GM18858 (cell line): ENCODE data around the gene FOXI1.

Experiments used
- ATAC-seq: cut with Tn5 transposase; IDR thresholded peaks from one replicate; pipeline ENCODE4 v1.9.1; 2021; ENCODE audit not compliant: unreplicated experiment

The FOXI1 gene

DNA sequence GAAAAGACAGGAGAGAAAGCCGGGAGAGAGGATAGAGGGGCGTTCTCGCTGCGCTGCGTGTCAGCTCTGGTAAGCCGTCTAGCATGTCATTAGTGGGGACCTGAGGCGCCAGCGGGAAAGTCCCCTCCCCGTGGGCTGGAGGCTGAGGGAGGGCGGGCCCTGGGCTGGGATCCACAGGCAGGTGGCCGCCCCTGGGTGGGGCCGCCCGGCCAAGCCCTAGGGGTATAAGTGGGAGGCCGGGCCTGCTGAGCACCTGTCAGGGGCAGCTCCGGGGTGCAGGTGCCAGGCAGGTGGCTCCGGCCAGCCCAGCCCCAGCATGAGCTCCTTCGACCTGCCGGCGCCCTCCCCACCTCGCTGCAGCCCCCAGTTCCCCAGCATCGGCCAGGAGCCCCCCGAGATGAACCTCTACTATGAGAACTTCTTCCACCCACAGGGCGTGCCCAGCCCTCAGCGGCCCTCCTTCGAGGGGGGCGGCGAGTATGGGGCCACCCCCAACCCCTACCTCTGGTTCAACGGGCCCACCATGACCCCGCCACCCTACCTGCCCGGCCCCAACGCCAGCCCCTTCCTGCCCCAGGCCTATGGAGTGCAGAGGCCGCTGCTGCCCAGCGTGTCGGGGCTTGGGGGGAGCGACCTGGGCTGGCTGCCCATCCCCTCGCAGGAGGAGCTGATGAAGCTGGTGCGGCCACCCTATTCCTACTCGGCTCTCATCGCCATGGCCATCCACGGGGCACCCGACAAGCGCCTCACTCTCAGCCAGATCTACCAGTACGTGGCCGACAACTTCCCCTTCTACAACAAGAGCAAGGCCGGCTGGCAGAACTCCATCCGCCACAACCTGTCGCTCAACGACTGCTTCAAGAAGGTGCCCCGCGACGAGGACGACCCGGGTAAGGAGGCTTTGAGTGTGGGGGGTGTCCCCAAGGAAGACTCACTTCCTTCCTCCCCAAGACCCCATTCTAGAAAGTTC lies at the start of gene FOXI1:
FOXI1 (plus strand) TSS at position 256 of the 970 bp plus-strand sequence; CDS start at position 317, 61 bp downstream.
- no peak for ATAC-seq

DNA sequence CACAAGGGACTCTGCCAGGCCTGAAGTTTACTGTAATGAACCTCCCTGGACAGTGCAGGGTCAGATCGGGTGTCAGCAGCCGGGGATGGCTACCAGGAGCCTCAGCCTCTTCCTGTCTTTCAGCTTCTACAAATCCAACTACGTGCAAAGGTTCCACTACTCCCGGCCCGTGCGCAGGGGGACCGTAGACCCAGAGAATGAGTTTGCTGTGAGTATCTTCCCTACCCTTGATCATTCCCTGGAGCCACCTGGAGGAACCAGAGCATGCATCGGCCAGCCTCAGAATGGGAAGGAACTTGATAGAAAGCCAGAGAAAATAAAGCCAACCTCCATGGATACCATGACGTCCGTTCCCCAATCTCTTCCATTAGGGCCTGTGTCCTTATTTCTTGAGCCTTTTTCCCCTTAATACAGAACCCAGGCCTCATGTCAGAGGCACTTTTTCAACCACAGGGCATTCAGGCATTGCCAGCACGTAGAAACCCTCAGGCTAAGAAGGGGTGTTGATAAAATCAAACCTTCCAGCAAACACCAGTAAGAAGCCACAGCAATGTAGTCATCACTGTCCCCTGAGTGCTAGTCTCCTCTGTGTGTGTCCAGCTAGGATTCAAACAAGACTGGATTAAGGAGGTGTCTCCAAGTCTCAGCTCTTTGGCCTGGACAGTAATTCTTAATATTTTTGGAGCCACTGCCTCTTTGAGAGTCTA lies 49.0 kb upstream of the FOXI1 start:
- ATAC-seq, result no peak

DNA sequence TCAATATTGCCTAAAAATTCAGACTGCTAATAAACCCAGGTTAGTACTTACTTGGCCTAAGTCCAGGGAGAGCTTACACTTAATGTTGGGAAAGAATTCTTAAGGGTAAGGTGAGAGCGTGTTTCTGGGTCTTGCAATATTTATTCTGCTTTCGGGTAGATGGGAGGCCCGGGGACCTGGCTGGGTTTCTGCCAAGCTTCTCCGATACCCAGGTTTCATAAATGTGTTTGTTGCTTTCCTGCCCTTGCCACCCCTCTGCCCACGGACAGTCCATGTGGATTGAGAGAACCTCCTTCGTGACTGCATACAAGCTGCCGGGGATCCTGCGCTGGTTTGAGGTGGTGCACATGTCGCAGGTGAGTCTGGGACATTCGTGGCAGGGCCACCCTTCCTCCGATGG lies 48.4 kb upstream of the FOXI1 start:
- ATAC-seq, result no peak

DNA sequence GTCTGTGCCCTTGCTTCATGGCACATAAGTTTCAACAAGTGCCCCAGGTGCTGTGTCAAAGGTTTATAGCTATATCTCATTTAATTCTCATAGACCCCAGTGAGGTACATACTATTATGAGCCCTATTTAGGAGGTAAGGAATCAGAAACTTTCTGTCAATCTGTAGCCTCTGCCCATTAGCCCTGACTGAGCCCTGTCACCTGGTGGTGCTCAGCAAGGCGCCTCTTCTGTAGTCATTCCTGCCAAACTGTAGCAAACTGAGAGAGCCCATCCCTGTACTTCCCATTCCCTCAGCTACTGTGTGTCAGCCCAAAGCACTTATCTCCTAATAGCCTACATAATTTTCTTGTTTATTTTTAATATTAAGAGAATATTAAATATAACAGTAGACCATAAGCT lies 46.5 kb upstream of the FOXI1 start:
- no peak for ATAC-seq

DNA sequence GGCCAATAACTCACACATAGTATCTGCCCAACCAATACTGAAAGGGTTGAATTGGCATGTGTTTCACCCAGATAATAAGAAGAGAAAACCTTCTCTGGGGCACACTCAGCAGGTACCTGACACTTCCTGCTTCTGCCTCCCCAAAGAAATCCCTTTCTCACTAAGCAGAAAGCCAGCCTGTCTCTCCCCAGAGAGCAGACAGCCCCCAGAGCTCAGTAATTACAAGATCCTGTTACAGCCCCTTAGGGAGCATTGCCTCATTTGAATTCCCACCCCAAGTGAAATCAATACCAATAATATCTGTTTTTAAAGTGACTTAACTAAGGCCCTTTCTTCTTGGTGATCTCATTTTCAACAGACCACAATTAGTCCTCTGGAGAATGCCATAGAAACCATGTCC lies 38.5 kb upstream of the FOXI1 start:
- ATAC-seq, result no peak

DNA sequence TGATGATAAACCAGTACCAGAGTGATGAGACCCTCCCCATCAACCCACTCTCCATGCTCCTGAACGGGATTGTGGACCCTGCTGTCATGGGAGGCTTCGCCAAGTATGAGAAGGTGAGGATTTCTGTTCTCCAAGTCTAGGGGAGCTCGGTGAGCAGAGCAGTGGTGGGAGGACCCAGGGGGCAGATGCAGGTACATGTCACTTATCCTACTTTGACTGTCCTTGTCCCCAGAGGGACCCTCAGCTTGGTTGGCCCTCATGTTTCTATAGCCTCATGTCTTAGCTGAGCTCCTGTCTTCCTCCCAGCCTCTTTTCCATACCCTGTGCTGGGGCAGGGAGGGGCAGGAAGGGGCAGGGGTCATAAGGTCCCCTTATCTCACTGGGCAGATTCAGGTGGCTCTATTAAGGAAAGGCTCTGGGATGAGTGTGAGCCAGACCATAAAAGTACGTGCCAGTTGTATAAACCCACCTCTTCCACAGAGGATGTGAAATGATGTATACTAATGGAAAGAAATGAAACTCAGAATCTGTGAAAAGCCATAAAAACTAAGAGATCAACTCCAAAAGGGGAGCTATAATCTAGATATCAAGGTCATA lies 38.0 kb upstream of the FOXI1 start:
- no peak for ATAC-seq

DNA sequence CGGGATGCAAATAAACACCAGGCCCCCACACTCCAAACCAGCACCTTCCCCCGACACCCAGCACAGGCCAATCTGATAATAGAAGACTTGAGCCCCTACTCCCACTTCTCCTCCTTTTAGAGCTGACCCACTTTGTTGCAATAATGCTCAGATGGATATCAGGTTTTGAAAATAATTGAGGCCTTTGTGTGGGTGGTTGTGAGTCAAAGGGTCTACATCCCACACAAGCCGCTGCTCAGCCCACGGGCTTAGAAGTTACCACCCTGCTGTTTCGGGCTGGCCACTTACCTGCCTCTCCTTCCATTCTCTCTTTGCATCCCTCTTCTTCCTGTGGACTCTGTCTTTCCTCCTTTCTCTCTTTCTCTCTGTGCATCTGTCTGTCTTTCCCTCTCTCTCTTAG lies 36.2 kb upstream of the FOXI1 start:
- no peak for ATAC-seq

DNA sequence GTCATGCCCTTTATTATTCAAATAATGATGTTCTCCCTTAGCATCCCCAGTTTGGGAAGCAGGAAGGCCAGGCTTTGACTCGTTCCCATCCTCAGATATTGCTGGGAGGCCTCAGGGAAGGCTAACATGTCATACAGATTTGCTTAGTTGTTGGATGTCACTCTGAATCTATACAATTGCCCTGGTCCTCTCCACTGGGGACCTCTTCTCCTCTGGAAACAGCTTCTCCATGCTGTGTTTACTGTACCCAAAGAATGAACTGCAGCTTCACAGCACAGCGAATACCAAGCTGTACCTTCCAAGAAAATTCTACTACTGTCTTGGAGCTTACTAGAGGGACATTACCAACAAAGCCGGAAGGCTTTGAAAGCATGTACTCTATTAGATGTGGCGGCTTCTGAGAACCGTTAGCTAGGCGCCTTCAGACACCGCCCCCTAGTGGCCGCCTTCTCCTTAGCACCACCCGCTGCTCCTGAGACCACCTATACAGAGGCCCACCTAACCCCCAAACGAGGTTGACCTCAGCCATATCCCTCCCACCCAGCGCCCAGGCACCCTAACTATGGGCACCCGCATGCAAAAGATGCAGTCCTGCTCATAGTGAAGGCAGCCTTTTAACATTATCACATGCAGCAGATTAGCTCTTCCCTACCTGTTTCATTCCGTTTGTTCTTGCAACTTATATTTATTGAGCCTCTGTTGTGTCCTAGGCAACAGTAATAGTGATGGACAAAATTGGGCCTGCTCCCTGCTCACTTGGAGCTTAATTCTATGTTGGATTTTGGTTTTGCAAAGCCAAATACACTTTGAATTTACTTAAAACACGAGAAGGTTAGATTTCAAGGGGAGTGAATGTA lies 34.9 kb upstream of the FOXI1 start:
- ATAC-seq, result no peak

DNA sequence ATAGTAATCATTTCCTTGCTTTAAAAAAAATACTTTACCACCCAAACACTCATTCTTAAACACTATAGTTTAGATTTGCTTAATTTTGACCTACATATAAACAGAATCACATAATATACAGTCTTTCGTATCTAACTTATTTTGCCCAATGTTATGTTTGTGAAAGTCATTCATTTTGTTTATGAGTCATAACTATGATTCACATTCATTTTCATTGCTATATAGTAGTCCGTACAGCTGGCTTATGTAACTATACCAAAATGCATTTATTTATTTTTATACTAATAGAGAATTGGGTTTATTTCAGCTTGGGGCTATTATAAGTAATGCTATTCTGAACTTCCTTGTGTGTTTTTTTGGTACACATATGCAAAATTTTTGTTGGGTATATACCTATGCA lies 33.9 kb upstream of the FOXI1 start:
- no peak for ATAC-seq

DNA sequence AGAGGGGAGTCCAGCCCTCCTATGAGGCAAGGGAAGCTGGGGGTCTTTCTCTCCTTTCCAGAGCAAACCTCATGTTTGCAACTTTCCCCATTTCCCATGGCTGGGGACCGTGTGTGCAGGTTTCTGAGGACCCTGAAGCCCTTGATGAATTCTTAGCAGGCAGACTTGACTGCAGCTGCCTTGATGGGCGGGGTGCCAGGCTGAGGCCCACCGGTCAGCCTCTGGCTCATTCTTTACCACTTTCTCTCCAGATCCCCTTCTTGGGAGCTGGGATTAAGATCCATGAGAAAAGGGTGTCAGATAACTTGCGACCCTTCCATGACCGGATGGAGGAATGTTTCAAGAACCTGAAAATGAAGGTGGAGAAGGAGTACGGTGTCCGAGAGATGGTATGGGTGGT lies 30.0 kb upstream of the FOXI1 start:
- ATAC-seq, result no peak

DNA sequence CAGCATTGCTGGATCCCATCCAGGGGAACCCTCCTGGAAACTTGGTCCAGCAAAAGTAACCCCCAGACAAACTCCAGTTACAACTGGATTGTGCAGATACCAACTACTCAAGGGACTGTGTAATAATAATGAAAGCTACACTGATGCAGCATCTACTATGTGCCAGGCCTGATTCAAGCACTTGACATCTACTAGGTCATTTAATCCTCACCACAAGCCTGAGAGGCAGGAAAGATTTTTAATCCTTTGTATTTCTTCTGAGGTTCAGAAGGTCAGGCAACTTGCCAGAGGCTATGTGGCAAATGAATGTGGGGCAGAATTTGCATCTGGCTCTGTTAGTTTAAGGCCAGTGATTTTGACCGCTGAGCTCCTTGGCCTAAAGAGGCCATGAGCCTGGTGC lies 29.5 kb upstream of the FOXI1 start:
- no peak for ATAC-seq

DNA sequence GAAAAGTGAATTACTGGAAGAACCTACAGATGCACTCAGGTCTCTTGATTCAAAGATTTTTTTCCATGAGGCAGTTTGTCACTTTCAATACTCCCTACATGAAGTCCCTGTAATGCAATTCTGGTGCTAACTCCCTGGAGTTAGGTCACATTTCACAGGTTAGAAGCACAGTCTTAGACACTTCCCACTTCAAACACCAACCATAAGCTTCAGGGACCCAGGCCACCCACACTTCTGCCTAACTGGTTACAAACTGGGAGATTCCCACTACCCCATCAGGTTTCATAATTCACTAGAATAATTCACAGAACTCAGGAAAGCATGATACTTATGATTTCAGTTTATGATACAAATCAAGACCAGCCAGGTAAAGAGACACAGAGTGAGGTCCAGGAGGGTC lies 29.0 kb upstream of the FOXI1 start:
- no peak for ATAC-seq

DNA sequence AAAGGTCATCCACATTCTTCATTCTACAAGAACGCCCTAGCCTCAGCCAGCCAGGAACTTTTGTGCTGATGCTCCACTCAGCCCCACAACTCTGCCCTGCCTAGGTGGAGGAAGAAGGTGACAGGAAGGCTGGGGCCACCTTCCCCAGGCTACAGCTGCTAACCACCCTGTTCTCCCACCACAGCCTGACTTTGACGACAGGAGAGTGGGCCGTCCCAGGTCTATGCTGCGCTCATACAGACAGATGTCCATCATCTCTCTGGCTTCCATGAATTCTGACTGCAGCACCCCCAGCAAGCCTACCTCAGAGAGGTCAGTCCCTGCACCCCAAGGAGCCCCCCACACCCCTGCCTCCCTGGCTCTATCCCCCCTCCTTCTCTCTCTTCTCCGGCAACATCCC lies 28.2 kb upstream of the FOXI1 start:
- ATAC-seq, result no peak

DNA sequence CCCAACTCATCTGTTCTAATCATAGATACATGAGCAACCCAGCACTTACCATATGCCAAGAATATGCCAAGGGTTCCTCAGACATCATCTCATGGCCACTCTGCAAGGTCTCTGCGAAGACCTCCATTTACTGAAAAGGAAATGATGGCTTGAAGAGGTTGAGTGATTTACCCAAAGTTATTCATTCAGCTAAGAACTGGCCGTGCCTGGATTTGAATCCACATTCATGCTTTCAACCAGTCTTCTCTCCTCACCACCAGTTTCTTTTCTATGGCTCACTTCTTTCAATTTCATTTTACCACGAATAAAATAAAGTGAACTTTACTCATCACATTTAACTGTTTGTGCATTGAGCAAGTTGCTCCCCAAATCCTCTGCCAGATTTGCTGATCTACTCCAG lies 27.2 kb upstream of the FOXI1 start:
- no peak for ATAC-seq

DNA sequence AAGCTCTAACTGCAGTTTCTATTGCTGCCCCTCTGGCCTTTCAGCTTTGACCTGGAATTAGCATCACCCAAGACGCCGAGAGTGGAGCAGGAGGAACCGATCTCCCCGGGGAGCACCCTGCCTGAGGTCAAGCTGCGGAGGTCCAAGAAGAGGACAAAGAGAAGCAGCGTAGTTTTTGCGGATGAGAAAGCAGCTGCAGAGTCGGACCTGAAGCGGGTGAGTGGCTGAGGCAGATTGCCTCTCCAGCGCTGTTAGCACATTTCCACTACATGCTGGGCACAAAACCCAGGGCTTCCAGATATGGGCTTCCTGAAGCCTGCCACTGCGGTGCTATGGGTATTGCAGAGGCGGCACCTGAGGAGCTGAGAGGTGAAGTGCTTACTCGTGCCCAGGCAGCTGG lies 26.8 kb upstream of the FOXI1 start:
- ATAC-seq, result no peak

DNA sequence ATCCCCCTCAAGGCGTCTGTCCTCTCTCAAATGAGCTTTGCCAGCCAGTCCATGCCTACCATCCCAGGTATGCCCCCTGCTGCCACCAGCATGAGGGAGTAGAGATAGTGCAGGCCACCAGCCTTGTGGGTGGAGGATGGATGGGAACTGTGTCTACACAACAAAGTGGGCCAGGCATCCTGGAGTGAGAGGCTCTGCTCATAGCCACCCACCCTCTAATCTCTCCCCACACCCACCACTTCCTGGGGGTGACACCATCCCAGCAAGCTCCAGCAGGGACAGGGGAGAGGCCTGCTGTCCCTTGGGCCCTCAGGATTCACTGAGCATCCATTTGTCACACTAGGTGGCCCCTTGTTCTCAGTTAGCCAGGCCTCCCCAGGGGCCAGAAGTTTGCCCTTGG lies 25.5 kb upstream of the FOXI1 start:
- no peak for ATAC-seq

DNA sequence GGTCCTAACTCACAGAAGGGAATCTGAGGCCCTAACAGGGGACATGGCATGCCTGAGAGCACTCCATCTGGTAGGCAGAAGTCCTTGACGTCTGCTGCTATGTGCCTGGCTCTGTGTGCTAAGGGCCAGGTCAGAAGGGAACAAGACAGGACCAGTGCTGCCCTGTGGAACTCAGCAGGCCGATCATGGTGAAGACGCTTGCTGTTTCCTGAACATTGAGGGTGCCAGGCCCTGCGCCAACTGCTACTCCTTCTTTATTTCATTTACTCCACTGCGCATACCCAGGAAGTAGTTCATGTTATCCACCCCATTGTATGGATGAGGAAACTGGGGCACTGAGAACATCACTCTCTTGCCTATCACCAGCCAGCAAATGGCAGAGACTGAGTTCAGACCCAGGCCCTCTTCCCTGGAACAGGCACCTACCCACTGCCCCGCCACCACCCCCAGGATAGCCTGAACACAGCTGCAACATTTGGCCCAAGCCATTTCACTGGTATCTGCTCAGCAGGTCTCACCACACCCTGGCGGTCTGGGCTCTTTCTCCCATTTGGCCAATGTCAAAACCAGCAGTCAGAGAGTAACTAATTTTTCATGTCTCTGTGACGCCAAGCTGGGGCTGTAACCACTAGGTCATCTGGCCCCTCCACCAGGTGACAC lies 24.8 kb upstream of the FOXI1 start:
- ATAC-seq, result no peak

DNA sequence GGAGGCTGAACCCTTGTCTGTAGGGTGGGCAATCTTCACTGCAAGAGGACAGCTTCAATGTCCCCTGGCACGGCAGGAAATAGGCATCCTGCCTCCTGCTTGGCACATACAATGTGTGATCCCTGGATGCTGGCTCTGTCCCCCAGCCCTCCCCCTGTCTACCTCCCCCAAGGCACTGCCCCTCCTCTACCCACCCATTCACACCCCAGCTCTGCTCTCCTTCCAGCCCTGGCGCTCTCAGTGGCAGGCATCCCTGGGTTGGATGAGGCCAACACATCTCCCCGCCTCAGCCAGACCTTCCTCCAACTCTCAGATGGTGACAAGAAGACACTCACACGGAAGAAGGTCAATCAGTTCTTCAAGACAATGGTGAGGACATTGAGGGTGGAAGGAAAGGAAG lies 24.1 kb upstream of the FOXI1 start:
- ATAC-seq, result no peak

DNA sequence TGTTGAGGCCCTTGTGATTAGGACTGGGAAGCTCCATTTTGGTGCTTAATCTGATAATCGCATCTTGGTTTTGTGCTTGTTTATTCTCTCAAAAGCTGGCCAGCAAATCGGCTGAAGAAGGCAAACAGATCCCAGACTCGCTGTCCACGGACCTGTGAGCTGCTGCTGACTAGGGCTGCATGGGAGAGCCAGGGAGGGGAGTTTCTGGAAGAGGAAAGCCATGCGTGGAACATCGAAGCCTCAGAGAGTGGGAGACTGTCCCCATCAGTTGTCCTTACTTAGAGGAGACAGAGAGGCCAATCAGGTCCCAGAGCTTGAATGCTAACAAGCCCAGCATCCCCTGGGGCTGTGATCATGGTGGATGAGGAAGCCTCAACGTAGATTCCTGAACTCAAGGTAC lies 23.0 kb upstream of the FOXI1 start:
- ATAC-seq, result no peak

DNA sequence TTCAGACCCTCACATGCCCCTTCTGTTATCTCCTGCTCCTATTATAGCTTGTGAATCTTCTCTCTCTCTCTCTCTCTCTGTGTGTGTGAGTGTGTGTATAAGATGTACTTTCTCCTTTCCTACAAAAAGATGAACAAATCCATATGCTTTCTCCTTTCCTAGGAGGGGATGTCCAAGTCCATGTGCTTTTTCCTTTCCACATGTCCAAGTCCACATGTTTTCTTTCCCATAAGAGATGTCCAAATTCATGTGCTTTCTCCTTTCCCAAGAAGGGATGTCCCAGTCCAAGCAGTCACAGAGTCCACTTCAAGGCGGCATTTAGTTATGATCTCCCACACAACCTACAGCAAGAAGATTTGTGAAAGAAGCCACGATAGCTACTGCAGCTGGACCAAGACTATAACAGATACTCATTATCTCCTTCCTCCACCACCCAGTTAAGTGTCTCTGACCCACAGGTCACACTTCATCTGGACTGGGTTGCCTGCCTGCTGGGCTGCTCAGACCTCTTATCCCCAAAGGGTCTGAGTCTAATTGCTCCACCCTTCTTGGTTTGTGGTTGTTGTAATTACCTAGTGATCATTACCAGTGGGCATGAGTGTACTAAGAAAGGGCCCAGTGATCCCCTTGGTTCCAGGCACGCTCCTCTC lies 18.4 kb upstream of the FOXI1 start:
- no peak for ATAC-seq
